ENCODE measurements around the gene GPR37L1. TPM values are rescaled to one million over a fixed set of nuclear protein-coding genes. Genes with fewer than 3 reads are reported as not detected.
"Not testable (repeated sequence)": the region's sequence is repeated elsewhere in the genome, so short reads cannot be mapped to it uniquely, and the experiment has no call there.

The GPR37L1 gene
- total RNA-seq, 1 donor from 2014 or later, result not detected

DNA sequence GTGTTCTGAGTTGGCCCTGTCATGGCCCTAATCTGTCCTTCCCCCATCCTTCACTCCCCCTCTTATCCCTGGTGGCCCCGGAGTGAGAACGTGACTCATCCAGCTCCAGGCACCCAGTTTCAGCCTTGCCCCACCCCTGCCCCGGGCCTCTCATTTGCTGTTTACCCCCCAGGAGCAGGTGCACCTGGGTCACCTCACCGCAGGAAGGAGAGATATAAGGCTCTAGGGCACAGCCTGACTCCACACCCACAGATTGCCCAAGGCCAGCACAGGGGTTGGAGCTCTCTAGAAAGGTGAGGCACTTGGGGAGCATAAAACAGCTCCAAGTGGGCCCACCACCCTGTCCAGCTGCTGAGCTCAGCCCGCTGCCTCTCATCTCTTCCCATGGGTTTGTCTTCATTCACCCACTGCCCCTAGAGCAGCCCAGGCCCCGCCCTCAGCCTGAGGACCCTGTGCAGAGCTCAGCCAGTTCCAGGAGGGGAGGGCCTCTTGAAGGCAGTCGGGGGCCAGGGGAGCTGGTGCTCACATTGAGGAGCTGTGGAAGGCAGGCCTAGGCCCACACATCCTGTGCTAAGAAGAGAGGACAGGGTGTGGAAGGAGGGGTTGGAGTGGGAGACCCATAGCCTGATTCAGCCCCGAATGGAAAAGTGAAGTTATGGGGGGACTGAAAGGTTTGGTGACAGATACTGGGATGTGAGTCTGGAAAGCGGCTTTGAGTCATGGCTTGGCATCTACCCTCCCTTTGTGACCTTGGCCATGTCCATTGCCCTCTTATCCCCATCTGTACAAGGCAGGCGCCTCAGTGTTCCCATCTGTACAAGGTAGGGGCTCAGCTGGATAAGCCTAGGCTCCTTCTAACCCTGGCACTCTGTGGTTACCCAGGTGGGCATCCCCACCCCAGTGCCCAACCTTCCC is 16.1 kb upstream of the GPR37L1 start:
- intact Hi-C loops (cut with DNase I), result loop anchor here (5.0 kb wide), 2 partner anchors 49 to 219 kb away; partner anchors contain the start of gene SHISA4

DNA sequence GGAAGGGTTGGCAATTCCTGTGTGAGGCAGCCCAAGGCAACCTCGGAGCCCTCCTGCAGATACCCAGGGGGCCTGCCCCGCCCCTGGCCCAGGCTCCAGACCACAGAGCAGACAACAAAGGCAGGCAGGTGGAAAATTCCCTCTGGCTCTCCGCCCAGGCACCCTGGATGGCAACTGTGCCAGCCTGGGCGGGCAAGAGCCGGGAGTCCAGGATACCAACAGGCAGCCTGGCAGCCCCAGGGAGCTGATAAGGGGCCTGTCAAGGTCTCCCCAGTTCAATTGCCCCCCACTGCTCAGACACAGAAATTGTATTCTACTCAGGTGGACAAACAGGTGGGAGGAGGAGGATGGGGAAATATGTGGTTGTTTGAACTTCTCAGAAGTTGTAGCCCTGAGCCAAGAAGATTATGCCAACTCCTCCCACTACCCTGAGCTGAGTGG is 15.4 kb upstream of the GPR37L1 start:
- DNase-seq (ENCODE audit: low spot score), result peak; percentile 86
- intact Hi-C loops (cut with DNase I), result loop anchor here (5.0 kb wide), 2 partner anchors 50 to 220 kb away; partner anchors contain the start of gene SHISA4

More for the DNA sequence above, 16.1 kb upstream of the GPR37L1 start:
- DNase-seq (ENCODE audit: low spot score), result no peak

DNA sequence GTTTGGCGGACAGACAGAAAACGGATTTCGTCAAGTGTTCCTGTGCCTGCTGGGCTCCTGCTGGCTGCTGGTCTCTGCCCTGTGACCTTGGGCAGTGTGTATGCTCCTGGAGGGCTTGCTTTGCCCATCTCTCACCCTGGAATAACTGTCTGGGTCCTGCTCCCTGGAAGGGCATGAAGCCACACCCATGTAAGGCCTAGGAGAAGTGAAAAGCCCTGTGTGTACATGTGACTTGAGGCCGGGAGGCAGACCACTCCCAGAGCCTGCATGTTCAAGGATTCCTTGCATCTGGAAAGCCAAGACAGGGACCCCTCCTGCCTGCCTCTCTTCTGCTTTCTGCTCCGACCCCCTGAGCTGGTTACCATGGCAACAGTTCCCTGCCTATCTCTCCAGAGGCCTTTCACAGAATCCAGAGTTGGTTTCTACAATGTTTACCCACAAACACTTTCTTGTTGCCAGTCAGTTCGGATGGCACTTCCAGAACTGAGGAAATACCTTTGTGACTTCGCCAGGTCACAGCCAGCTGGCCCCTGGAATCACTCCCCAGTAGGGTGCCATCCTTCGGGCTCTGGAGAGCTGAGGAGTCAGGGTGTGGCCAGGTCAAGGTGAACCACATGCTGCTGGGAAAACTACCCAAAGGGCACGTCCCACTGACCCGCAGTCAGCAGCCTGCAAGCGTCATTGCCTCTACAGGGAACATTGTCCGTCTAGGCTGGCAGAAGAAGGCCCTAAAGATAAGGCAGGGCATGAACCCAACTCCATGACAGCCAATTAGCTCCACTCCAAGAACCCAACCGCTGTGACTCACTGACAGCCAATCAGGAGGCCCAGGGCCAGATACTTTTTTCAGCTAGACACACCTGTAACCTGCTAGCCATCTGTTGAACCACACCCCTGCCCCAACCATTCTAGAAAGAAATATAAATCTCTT is 14.7 kb upstream of the GPR37L1 start:
- intact Hi-C loops (cut with DNase I), result loop anchor here (5.0 kb wide), 2 partner anchors 51 to 221 kb away; partner anchors contain the start of gene SHISA4
- DNase-seq (ENCODE audit: low spot score), result no peak

DNA sequence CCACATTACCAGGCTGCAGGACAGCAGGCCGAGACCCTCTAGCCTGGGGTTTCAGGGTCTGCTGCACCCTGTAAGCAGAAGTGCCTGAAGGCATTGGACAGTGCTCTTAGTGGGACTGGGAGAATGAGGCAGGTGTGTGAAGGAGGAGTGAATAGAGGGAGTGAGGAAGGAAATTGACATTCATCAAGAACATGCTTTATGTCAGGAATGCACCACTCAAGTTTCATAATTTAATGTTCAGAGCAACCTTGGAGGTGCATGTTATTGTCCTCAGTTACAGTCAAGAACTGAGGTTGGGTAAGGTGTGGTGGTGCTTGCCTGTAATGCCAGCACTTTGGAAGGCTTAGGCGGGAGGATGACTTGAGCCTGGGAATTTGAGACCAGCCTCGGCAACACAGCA is 11.7 kb upstream of the GPR37L1 start:
- no peak for DNase-seq (ENCODE audit: low spot score)
- intact Hi-C loops (cut with DNase I), result no loop called here

DNA sequence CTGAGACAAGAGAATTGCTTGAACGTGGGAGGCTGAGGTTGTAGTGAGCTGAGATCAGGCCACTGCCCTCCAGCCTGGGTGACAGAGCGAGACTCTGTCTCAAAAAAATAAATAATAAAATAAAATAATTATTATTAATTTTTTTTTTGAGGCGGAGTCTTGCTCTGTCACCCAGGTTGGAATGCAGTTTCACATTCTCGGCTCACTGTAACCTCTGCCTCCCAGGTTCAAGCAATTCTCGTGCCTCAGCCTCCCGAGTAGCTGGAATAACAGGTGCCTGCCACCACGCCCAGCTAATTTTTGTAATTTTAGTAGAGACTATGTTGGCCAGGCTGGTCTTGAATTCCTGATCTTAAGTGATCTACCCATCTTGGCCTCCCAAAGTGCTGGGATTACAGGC is 11.1 kb upstream of the GPR37L1 start:
- DNase-seq (ENCODE audit: low spot score); intact Hi-C loops (cut with DNase I): not testable (repeated sequence)

DNA sequence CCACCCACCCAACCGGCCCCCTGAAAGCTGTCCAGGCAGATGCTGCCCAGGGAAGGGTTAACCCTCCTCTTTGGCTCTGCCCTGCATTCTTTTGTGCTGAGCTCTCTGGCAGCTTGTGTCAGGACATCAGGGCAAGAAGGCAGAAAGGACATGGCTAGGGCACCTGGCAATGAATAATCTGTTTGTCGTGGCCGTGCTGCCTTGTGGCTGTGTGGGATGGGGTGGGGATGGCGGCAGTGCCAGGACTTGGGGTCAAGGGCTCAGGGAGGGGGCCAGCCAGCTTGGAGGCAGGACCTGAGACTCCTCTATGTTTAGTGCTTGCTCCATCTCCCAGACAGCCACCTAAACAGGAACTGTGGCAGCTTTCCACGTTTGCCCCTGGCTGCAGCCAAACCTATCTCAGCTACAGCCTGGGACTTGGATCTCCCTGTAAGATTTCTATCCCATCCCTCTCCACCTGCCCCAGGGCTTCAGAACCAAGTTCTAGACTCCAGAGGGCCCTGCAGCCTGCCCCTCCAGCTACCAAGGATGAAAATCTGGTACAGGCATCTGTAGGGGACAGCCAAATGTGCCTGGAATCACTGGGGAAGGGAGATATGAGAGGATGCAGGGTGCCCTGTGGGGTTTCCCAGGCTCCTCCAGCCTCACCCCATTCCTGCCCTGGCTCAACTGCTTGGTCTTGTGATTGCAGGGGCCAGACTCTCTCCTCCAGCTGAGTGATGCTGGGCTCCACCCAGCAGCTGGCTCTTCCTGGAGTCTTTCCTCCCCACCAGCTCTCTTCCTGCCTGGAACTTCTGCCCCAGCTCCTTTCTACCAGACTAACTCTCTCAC is 9.6 kb upstream of the GPR37L1 start:
- intact Hi-C loops (cut with DNase I), result no loop called here
- DNase-seq (ENCODE audit: low spot score), result no peak

DNA sequence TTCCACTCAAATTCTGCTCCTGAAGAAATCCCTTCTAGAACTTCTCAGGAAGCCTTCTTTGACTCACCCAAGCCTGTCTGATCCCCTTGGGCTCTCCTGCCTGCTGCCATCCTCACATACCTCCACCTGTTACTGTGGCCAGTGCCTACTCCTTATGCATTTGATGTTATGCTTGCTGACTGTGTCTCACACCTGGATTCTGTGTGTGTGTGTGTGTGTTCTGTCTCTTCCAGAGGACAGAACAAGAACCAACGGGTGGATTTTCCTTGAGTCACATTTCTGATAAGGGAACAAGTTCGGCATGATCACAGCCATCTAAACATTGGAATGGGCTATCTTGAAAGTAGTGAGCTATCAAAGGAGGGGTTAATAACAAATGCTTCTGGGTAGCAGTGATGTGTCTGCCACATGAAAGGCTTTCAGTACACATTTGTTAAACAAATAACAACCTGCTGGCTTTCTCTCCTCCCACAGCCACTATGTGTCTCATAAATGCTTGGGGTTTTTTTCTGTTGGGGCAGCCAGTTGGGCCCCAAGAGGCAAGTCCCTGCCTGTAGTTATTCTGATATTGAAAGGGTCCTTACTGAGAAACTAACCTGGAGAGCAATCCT is 8.9 kb upstream of the GPR37L1 start:
- DNase-seq (ENCODE audit: low spot score), result no peak
- intact Hi-C loops (cut with DNase I), result no loop called here

DNA sequence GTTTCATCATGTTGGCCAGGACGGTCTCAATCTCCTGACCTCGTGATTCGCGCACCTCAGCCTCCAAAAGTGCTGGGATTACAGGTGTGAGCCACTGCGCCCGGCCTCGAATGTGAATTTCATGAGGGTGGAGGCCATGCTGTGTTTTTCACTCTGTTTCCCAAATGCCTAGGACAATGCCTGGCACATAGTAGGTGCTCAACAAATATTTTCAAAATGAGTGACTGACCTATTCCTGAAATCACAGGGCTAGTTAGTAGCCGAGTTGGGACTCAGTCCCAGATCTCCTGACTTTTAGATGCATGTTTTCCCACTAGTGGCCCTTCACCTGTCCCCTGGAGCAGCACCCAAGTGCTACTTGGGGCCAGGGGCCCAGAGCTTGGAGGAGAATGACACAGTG is 6.4 kb upstream of the GPR37L1 start:
- intact Hi-C loops (cut with DNase I), result no loop called here
- no peak for DNase-seq (ENCODE audit: low spot score)

DNA sequence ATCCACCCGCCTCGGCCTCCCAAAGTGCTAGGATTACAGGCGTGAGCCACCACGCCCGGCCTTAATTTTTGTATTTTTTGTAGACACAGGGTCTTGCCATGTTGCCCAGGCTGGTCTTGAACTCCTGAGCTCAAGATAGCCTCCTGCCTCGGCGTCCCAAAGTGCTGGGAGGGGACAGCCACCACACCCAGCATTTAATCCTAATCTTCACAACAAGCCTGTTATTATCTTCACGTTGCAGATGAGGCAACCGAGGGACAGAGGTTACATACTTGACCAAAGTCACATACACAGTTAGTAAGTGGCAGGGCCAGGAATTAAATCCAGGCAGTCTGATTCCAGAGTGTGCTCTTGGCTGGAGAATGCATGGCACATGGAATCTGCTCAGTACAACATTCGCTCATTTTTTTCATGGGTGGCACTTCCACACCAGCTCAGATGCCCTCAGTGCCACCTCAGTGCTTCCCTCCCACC is 4.8 kb upstream of the GPR37L1 start:
- no peak for DNase-seq (ENCODE audit: low spot score)
- intact Hi-C loops (cut with DNase I), result no loop called here

DNA sequence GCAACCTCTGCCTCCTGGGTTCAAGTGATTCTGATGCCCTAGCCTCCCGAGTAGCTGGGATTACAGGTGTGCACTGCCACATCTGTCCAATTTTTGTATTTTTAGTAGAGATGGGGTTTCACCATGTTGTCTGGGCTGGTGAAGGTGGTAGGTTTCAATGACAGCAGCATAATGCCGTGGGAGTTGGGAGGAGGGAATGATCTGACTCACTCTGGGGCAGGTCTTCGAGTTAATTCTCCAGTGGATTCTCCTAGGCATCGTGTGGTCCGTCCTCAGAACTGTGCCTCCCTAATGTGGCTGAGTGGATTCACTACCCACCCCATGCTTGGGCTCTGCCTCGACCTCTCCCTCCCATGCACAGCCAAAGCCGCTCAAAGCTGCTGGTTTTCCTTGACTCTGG is 1.7 kb upstream of the GPR37L1 start:
- DNase-seq (ENCODE audit: low spot score), result no peak
- intact Hi-C loops (cut with DNase I), result no loop called here

DNA sequence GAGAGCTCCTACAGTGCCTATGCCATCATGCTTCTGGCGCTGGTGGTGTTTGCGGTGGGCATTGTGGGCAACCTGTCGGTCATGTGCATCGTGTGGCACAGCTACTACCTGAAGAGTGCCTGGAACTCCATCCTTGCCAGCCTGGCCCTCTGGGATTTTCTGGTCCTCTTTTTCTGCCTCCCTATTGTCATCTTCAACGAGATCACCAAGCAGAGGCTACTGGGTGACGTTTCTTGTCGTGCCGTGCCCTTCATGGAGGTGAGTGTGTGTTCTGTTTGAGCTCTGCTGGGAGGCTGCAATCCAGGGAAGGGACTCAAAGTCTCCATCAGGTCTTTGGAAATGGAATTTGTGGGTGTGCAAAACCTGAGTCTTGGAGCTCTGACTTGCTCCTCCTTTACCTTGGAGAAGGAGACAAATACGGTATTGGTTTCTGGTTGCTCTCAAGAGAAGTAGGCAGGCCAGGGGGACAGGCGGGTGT is 658 bp downstream of the GPR37L1 start:
- intact Hi-C loops (cut with DNase I), result no loop called here
- DNase-seq (ENCODE audit: low spot score), result no peak

DNA sequence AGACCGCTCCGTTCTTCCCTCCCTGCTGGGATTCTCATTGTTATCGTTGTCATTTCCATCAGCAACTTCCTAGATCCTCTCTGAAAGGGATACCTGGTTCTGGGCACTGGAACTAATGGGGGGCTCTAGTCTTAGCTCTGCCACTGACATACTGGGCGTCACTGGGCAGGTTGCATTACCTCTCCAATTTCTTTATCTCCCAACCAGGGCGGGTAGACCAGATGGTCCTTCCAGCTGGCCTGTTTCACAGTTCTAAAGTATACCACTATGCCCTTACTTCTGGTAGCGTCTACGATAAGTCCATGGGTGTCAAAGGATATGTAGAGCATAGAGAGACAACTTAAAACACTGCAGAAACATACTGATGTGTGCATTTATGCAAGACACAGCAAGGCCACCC is 1.4 kb downstream of the GPR37L1 start:
- intact Hi-C loops (cut with DNase I), result no loop called here
- DNase-seq (ENCODE audit: low spot score), result no peak

DNA sequence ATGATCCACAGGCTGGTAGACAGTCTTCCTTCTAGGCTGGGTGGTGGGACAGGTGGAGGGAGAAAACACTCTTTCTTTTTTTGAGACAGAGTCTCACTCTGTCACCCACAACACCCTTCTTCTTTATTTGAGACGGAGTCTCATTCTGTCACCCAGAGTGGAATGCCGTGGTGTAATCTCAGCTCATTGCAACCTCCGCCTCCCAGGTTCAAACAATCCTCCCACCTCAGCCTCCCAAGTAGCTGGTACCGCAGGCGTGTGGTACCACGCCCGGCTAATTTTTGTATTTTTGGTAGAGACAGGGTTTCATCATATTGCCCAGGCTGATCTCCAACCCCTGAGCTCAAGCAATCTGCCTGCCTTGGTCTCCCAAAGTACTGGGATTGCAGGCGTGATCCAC is 2.9 kb downstream of the GPR37L1 start:
- intact Hi-C loops (cut with DNase I), result no loop called here

DNA sequence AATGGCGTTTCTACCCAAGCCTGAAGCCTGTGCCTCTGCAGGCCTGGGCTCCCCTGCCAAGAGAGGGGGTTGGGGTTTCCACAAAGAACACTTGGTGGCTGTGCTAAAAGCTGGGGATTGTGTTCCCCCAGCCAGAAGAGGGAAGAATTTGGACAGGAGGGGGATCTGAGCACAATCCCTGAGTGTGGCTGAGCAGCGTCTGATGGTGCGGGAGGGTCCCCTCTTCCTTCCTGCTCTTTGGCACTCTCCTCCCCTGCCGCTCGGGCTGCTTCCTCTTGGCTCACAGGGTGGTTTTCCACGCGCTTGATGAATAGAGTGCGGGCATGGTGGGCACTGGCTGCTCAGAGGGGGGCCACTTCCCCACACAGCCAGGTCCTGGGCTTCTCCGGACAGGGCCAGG is 3.7 kb downstream of the GPR37L1 start:
- no peak for DNase-seq (ENCODE audit: low spot score)
- intact Hi-C loops (cut with DNase I), result no loop called here

More for the DNA sequence above, 2.9 kb downstream of the GPR37L1 start:
- no peak for DNase-seq (ENCODE audit: low spot score)

DNA sequence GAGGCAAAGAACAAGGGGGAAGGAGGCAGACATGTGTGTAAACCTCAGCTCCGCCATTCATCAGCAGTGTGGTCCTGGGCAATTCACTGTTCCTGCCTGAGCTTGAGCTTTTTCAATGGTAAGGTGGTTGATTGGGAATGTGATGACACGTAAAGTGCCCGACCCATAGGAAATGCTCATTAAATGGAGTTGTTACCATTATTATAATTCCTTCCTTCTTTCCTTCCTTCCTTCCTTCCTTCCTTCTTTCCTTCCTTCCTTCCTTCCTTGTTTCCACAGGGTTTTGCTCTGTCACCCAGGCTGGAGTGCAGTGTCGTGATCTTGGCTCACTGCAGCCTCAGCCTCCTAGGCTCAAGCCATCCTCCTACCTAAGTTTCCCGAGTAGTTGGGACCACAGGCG is 4.3 kb downstream of the GPR37L1 start:
- intact Hi-C loops (cut with DNase I), result no loop called here
- DNase-seq (ENCODE audit: low spot score), result no peak

DNA sequence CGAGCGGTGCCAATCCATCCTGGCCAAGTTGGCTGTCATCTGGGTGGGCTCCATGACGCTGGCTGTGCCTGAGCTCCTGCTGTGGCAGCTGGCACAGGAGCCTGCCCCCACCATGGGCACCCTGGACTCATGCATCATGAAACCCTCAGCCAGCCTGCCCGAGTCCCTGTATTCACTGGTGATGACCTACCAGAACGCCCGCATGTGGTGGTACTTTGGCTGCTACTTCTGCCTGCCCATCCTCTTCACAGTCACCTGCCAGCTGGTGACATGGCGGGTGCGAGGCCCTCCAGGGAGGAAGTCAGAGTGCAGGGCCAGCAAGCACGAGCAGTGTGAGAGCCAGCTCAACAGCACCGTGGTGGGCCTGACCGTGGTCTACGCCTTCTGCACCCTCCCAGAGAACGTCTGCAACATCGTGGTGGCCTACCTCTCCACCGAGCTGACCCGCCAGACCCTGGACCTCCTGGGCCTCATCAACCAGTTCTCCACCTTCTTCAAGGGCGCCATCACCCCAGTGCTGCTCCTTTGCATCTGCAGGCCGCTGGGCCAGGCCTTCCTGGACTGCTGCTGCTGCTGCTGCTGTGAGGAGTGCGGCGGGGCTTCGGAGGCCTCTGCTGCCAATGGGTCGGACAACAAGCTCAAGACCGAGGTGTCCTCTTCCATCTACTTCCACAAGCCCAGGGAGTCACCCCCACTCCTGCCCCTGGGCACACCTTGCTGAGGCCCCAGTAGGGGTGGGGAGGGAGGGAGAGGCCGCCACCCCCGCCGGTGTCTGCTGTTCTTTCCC is 5.3 kb downstream of the GPR37L1 start:
- DNase-seq (ENCODE audit: low spot score), result no peak
- intact Hi-C loops (cut with DNase I), result no loop called here

DNA sequence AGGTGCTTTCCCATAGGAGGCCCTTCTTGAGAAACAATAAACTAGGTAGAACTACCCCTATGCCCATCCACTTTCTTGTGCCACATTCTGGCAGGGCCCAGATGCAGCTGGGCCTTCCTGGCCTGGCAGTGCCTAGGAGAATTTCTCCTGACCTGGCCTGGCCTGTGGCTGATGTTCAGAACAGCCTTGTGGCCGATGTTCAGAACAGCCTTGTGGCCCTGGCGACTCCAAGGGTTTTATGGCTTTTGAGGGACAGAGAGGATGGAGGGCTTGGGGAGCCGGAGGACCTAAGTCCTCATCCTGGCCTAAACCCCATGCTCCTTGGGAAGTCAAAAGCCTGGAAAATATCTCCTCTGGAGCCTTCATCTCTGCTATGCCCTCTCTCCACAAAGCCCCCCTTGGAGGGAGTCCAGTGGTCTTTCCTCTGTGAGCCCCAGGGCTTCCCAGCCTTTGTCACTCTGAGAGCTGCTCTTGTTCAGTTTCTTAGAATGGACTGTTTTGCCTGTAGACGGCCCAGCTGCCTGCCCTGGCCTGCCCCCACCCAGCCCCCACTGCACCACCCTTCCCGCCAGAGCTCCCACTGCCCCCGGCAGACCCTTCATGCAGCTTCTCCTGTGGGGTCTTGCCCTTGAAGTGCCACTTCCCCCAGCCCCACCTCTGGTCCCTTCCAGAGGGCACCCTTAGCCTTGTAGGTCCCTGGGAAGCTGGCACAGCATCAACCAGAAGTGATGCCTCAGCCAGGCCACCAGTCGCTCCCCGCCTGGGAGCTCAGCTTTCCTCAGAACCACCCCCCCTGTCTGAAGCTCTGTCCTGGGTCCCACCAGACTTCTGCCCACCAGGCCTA is 7.0 kb downstream of the GPR37L1 start:
- intact Hi-C loops (cut with DNase I), result loop anchor here (10.0 kb wide), 1 partner anchor 235 kb away; no protein-coding TSS in a partner anchor
- DNase-seq (ENCODE audit: low spot score), result no peak

Measured in cardiac septum (tissue), 1 donor.